ENCODE data around the gene ZBTB42.

Gene ZBTB42

GRCh38 chr14:104845033-104845666, 44.2 kb downstream of the ZBTB42 start:
- no peak for DNase-seq

- no peak for DNase-seq
Measured at GRCh38 chr14:104845834-104846441, 45.0 kb downstream of the ZBTB42 start.

GRCh38 chr14:104852280-104852663, 51.4 kb downstream of the ZBTB42 start:
- DNase-seq: no peak
